Bronchial epithelial cell (primary cell): ENCODE measurements around the gene SPINK14. TPM values are rescaled to one million over a fixed set of nuclear protein-coding genes. Genes with fewer than 3 reads are reported as not detected.

ENCODE experiments used
- DNase-seq: peaks from one replicate; pipeline ENCODE4 v3.0.0-alpha.2; 2010; ENCODE audit warnings: low read depth
- FAIRE-seq: peaks from 2 replicates; lab custom pipeline; 2011; peaks lifted over from hg19 to GRCh38; lab: Jason Lieb, UNC
- H3K27me3 ChIP-seq: 2 replicates; pipeline ENCODE4 v1.5.1; 2011; ENCODE audit warnings: low read length; ENCODE audit not compliant: control insufficient read depth, insufficient read depth
- H3K36me3 ChIP-seq: 2 replicates; pipeline ENCODE4 v1.5.1; 2011; ENCODE audit warnings: low read length; ENCODE audit not compliant: control insufficient read depth, insufficient read depth
- H3K4me3 ChIP-seq: 2 replicates; pipeline ENCODE4 v1.5.1; 2011; ENCODE audit warnings: mild to moderate bottlenecking, low read depth, low read length, control low read depth
- total RNA-seq: library from RNA; depleted of rRNA; stranded (reverse); fragments of >200 nt; gene quantifications from 2 replicates; pipeline ENCODE4 v1.2.1, GENCODE V29; 2014
- TF ChIP-seq, protein P1 (sequence below): IDR thresholded peaks from 2 replicates; pipeline ENCODE4 v1.5.1; 2011; ENCODE audit warnings: mild to moderate bottlenecking, moderate library complexity, low read length, control low read depth, inconsistent platforms; ENCODE audit not compliant: insufficient read depth, severe bottlenecking

SPINK14 gene, protein sequence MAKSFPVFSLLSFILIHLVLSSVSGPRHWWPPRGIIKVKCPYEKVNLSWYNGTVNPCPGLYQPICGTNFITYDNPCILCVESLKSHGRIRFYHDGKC
- not detected in 2 replicates for total RNA-seq

DNA sequence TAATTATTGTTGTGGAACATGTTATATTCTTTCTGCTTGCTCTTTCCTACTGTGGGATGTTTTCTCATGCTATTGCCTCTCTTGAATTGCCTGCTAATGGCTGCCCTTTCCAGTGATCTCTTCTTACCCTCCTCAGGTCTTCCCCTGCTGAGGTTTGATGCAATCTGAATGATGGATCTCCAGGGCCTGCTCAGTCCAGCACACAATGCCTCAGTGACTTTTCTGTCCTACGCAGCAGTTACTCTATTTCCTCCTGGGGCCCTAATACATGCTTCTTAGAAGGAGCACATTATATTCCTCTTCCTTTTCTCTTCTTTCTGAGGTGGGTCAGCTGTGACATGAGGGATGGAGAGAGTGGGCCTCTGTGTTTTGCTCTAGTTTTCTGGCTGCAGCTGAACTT, at the start of gene SPINK14:
Gene SPINK14 (plus strand): TSS at position 301 of the 400 bp plus-strand sequence. CDS start 1,187 bp downstream, outside the sequence.
- no peak for FAIRE-seq

DNA sequence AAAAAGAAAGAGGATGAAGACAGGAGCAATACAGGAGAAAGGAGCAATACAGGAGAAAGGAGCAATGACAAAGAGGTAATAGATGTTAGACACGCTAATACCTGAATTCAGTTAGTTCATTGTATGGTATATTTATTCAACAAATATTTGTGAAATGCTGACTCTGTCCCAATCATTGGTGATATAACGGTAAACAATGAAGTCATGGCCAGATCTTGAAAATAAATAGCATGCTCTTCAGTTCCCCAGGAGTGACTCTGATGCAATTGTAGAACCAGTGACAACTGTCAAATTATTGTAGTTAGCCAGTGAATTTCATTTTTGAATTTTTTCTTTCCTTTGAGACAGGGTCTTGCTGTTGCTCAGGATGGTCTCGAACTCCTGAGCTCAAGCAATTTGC, 48.0 kb upstream of the SPINK14 start:
- TF ChIP-seq, protein P1, sequence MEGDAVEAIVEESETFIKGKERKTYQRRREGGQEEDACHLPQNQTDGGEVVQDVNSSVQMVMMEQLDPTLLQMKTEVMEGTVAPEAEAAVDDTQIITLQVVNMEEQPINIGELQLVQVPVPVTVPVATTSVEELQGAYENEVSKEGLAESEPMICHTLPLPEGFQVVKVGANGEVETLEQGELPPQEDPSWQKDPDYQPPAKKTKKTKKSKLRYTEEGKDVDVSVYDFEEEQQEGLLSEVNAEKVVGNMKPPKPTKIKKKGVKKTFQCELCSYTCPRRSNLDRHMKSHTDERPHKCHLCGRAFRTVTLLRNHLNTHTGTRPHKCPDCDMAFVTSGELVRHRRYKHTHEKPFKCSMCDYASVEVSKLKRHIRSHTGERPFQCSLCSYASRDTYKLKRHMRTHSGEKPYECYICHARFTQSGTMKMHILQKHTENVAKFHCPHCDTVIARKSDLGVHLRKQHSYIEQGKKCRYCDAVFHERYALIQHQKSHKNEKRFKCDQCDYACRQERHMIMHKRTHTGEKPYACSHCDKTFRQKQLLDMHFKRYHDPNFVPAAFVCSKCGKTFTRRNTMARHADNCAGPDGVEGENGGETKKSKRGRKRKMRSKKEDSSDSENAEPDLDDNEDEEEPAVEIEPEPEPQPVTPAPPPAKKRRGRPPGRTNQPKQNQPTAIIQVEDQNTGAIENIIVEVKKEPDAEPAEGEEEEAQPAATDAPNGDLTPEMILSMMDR: no peak
- no peaks in the 10 kb centered on the region for H3K27me3 ChIP-seq
- H3K4me3 ChIP-seq: no peak overlapping the region
- no peaks in the 10 kb centered on the region for H3K36me3 ChIP-seq
- FAIRE-seq (no peak), DNase-seq (no peak)

More for the DNA sequence above, at the start of gene SPINK14:
- no peak within 1 kb of the TSS for H3K4me3 ChIP-seq
- H3K27me3 ChIP-seq: no peaks in the 10 kb centered on the region
- H3K36me3 ChIP-seq: no peaks in the 10 kb centered on the region
- TF ChIP-seq, protein P1: no peak
- no peak for DNase-seq

DNA sequence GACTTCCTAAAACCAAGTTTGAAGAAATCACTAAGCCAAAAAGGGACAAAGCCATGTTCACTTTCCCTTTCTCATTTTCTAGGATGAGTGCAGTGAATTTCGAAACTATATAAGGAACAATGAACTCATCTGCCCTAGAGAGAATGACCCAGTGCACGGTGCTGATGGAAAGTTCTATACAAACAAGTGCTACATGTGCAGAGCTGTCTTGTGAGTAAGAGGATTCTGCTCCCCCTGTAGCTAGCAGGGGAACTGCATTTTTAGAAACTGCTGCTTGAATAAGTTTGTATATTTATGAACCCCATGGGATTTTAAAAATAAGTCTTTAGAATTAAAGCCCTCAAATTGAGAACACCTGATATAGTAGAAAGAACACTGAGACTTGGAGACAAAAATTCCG, 42.7 kb upstream of the SPINK14 start:
- Histone ChIP-seq H3K4me3 (no peak overlapping the region), H3K36me3 (no peaks in the 10 kb centered on the region), H3K27me3 (no peaks in the 10 kb centered on the region)
- TF ChIP-seq, protein P1: peak; percentile 22
- FAIRE-seq (no peak), DNase-seq (peak; percentile 47)

DNA sequence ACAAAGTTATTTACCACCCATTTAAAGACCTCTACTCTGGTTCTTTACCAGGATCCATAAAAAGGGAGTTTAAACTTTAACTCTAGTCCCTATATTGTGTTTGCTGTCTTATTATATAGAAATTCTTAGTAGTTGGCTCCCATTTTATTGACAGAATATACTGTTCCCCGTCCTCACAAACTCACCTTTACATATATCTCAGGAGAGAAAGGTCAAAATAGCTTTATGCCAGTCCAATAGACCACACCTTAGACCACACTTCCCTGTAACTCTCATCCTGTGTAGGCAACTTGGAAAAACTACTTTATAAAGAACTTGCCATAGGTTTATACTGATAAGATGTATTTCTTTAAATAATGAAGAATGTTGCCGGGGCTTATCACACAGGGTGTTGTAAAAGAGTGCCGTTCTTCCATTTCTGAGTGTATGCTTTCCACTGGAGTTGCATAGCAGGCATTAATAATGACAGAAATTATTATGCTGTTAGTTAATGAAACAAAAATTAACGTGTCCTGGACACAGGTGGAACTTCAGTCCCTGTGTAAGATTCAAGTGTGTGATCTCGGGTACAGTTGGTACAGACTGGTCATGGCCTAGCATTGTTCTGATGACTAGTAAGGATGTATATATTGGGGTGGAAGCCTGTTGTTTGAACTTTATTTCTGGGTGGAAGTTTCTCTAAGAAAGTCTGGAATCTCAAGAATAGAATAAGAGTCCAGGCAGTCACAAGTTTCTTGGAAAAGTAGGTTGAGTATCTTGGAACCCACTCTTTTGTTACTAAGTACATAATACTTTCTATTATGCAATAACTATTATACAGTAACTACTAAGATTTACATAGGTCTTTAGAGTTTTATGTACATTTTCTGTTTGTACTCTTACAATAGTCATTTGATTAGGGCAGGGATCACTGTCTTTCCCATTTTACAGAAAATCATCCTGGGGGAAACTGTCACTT, 33.0 kb upstream of the SPINK14 start:
- H3K36me3 ChIP-seq: peaks cover 2% of the 10 kb centered on the region
- H3K4me3 ChIP-seq: no peak overlapping the region
- DNase-seq (no peak), FAIRE-seq (no peak)
- TF ChIP-seq, protein P1: no peak
- no peaks in the 10 kb centered on the region for H3K27me3 ChIP-seq

DNA sequence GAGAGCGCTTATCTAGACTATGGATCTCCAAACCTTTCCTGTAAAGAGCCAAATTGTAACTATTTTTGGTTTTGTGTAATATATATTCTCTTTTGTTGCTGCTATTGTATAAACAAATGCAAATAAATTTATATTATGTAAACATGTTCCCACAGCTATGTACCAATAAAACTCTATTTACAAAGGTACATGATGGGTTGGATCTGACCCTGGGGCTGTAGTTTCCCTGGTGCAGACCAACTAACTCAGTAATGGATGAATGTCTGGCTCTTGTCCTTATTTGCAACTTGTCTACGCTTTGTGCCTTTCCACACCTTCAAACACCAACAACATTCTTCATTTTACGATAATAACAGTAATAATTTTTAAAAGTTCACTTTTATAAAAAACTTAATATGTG, 27.5 kb upstream of the SPINK14 start:
- TF ChIP-seq, protein P1: no peak
- DNase-seq (no peak), FAIRE-seq (no peak)
- H3K36me3 ChIP-seq: no peaks in the 10 kb centered on the region
- no peaks in the 10 kb centered on the region for H3K27me3 ChIP-seq
- no peak overlapping the region for H3K4me3 ChIP-seq
